Measurements from ENCODE around the gene MORC2. TPM values are rescaled to one million over a fixed set of nuclear protein-coding genes. Genes with fewer than 3 reads are reported as not detected.

MORC2 gene
- total and polyA plus RNA-seq, 5 donors = 15.8 to 24.0 (median 17.0) TPM

- no peak for DNase-seq
- intact Hi-C loops (cut with DNase I) = loop anchor here in 2 of 4 donors (2.0 to 10.0 kb wide), 3 partner anchors 154 to 286 kb away; partner anchors contain the start of gene SLC35E4 (in 1 of the 2)
Measured at GRCh38 chr22:30921108-30921507, 47.5 kb downstream of the MORC2 start.

GRCh38 chr22:30920407-30920806, 48.2 kb downstream of the MORC2 start:
- peak; percentile 82 to 95 (median 92) for DNase-seq
- Histone ChIP-seq H3K27me3 (ENCODE audit: control insufficient read depth, insufficient read depth) (no peaks in the 10 kb centered on the region), H3K4me3 (ENCODE audit: low read length) (peak overlapping the region; percentile 18), H3K27ac (ENCODE audit: low read length) (no peak overlapping the region), H3K4me1 (ENCODE audit: control insufficient read depth, insufficient read depth, low read length) (peaks cover 2% of the 10 kb centered on the region), H3K9me3 (ENCODE audit: control insufficient read depth, low read length) (no peaks in the 10 kb centered on the region)
- WGBS = 1% methylated on average over 9 of the region's 9 CpGs
- intact Hi-C loops (cut with DNase I) = loop anchor here in 2 of 4 donors (2.0 to 10.0 kb wide), 3 partner anchors 153 to 286 kb away; partner anchors contain the start of gene SLC35E4 (in 1 of the 2)
- ATAC-seq = peak; percentile 70 to 82

More at GRCh38 chr22:30921108-30921507, 47.5 kb downstream of the MORC2 start:
- H3K4me1 ChIP-seq (ENCODE audit: control insufficient read depth, insufficient read depth, low read length) = peaks cover 2% of the 10 kb centered on the region
- H3K9me3 ChIP-seq (ENCODE audit: control insufficient read depth, low read length) = no peaks in the 10 kb centered on the region
- H3K4me3 ChIP-seq (ENCODE audit: low read length) = no peak overlapping the region
- ATAC-seq = no peak
- H3K27ac ChIP-seq (ENCODE audit: low read length) = no peak overlapping the region
- no peaks in the 10 kb centered on the region for H3K27me3 ChIP-seq (ENCODE audit: control insufficient read depth, insufficient read depth)
- 64% methylated on average over 6 of the region's 6 CpGs for WGBS

DNA sequence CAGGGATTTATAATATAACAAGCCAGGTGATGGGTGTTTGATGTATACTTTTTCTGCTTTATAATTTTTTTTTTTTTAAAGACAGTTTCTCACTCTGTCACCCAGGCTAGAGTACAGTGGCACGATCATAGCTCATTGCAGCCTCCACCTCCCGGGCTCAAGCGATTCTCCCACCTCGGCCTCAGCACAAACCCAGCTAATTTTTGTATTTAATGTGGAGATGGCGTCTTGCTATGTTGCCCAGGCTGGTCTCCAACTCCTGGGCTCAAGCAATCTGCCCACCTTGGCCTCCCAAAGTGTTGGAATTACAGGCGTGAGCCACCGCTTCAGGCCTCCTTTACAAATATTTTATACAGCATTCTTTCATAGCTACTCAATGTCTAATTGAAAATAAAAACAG, 48.6 kb downstream of the MORC2 start:
- WGBS = 79% methylated on average over 7 of the region's 7 CpGs
- Histone ChIP-seq H3K4me3 (ENCODE audit: low read length) (no peak overlapping the region), H3K4me1 (ENCODE audit: control insufficient read depth, insufficient read depth, low read length) (peaks cover 2% of the 10 kb centered on the region), H3K9me3 (ENCODE audit: control insufficient read depth, low read length) (no peaks in the 10 kb centered on the region), H3K27me3 (ENCODE audit: control insufficient read depth, insufficient read depth) (no peaks in the 10 kb centered on the region), H3K27ac (ENCODE audit: low read length) (no peak overlapping the region)
- intact Hi-C loops (cut with DNase I) = loop anchor here (2.0 to 10.0 kb wide), 5 partner anchors 153 to 285 kb away; partner anchors contain the start of gene SLC35E4 (in 2 of the 4)
- DNase-seq (no peak), ATAC-seq (no peak)

- no peak for DNase-seq
- Histone ChIP-seq H3K4me3 (ENCODE audit: low read length) (no peak overlapping the region), H3K27ac (ENCODE audit: low read length) (no peak overlapping the region), H3K27me3 (ENCODE audit: control insufficient read depth, insufficient read depth) (no peaks in the 10 kb centered on the region), H3K4me1 (ENCODE audit: control insufficient read depth, insufficient read depth, low read length) (peaks cover 2% of the 10 kb centered on the region), H3K9me3 (ENCODE audit: control insufficient read depth, low read length) (no peaks in the 10 kb centered on the region)
- WGBS = 92% methylated on average over 7 of the region's 7 CpGs
- no peak for ATAC-seq
- intact Hi-C loops (cut with DNase I) = loop anchor here in 2 of 4 donors (2.0 to 5.0 kb wide), 3 partner anchors 151 to 284 kb away; partner anchors contain the start of gene SLC35E4 (in 1 of the 2)
Measured at GRCh38 chr22:30918761-30919160, 49.8 kb downstream of the MORC2 start.

- no peak overlapping the region for H3K4me3 ChIP-seq (ENCODE audit: low read length)
- DNase-seq (no peak), ATAC-seq (no peak)
- no peaks in the 10 kb centered on the region for H3K4me1 ChIP-seq (ENCODE audit: control insufficient read depth, insufficient read depth, low read length)
- H3K27ac ChIP-seq (ENCODE audit: low read length) = no peak overlapping the region
- no peaks in the 10 kb centered on the region for H3K9me3 ChIP-seq (ENCODE audit: control insufficient read depth, low read length)
- intact Hi-C loops (cut with DNase I) = no loop called here
- WGBS = 85% methylated on average over 2 of the region's 2 CpGs
- no peaks in the 10 kb centered on the region for H3K27me3 ChIP-seq (ENCODE audit: control insufficient read depth, insufficient read depth)
Measured at GRCh38 chr22:30910358-30910757, 58.2 kb downstream of the MORC2 start.

DNA sequence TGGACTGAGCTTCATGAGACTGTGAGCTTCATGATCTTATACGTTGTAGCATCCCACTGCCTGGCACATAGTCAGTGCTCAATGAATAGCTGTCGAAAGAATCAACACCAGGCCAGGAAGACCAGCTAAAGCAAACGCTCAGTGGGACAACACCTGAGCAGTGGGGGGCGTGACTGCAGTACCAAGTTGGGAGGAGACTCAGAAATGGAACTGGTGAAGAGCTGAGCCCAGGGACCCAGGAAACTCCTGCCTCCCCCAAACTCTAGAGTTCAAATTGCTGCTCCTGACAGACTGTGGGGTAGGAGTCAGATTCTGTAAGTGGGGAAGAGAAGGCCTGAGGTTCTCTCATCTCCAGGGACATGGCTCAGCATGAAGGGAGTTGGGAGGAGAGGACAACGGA, 59.3 kb downstream of the MORC2 start:
- Histone ChIP-seq H3K27ac (ENCODE audit: low read length) (no peak overlapping the region), H3K27me3 (ENCODE audit: control insufficient read depth, insufficient read depth) (no peaks in the 10 kb centered on the region), H3K4me1 (ENCODE audit: control insufficient read depth, insufficient read depth, low read length) (no peaks in the 10 kb centered on the region), H3K9me3 (ENCODE audit: control insufficient read depth, low read length) (no peaks in the 10 kb centered on the region), H3K4me3 (ENCODE audit: low read length) (no peak overlapping the region)
- DNase-seq (no peak), ATAC-seq (no peak)
- WGBS = 88% methylated on average over 5 of the region's 5 CpGs
- intact Hi-C loops (cut with DNase I) = no loop called here

DNA sequence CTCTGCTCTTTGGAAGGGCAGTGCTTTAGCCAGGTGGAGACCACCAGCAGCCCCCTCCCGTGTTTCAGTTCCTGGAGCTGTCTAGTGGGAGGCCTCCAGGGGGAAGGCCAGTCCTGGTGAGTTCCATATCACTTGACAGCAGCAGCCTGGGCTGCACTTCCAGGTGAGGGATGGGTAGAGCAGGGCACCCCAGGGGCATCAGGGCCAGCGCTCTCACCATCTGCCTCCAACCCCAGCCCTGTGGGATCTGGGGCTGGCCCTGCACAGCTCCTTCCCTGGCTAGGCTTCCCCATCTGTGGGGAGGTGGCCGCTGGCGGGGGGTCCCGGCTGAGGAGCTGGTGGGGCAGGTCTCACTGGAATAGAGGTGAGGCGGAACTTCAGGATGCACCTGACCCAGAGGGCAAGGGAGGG, 60.5 kb downstream of the MORC2 start:
- intact Hi-C loops (cut with DNase I) = no loop called here
- H3K27ac ChIP-seq (ENCODE audit: low read length) = no peak overlapping the region
- H3K9me3 ChIP-seq (ENCODE audit: control insufficient read depth, low read length) = no peaks in the 10 kb centered on the region
- no peak overlapping the region for H3K4me3 ChIP-seq (ENCODE audit: low read length)
- DNase-seq = no peak
- no peak for ATAC-seq
- H3K27me3 ChIP-seq (ENCODE audit: control insufficient read depth, insufficient read depth) = no peaks in the 10 kb centered on the region
- no peaks in the 10 kb centered on the region for H3K4me1 ChIP-seq (ENCODE audit: control insufficient read depth, insufficient read depth, low read length)
- 87% methylated on average over 6 of the region's 6 CpGs for WGBS

- 100% methylated on average over 1 of the region's 1 CpG for WGBS
- Histone ChIP-seq H3K4me3 (ENCODE audit: low read length) (no peak overlapping the region), H3K4me1 (ENCODE audit: control insufficient read depth, insufficient read depth, low read length) (no peaks in the 10 kb centered on the region), H3K27ac (ENCODE audit: low read length) (no peak overlapping the region), H3K27me3 (ENCODE audit: control insufficient read depth, insufficient read depth) (no peaks in the 10 kb centered on the region), H3K9me3 (ENCODE audit: control insufficient read depth, low read length) (no peaks in the 10 kb centered on the region)
- ATAC-seq (no peak), DNase-seq (no peak)
- intact Hi-C loops (cut with DNase I) = no loop called here
Measured at GRCh38 chr22:30906946-30907345, 61.6 kb downstream of the MORC2 start.

DNA sequence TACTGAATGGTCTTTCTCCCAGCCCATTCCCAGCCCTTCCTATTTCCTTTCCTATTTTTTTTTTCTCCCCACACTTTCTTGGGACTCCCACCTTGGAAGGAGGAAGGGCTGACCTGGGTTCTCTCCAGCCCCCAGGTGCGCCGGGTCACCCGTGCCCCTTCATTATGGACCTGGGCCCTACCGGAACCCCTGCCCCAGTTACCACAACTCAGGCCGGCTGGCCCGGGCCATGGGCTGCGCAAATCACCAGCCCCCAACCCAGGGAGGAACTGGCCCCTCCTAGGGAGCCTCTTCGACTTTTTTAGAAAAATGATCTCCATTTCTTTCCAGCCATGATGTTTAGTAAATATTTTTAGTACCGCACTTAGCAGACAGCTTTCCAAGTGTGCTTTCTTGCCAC, 62.2 kb downstream of the MORC2 start:
- ATAC-seq = no peak
- no peak overlapping the region for H3K27ac ChIP-seq (ENCODE audit: low read length)
- no peaks in the 10 kb centered on the region for H3K4me1 ChIP-seq (ENCODE audit: control insufficient read depth, insufficient read depth, low read length)
- intact Hi-C loops (cut with DNase I) = no loop called here
- no peak overlapping the region for H3K4me3 ChIP-seq (ENCODE audit: low read length)
- H3K27me3 ChIP-seq (ENCODE audit: control insufficient read depth, insufficient read depth) = no peaks in the 10 kb centered on the region
- DNase-seq = no peak
- H3K9me3 ChIP-seq (ENCODE audit: control insufficient read depth, low read length) = no peaks in the 10 kb centered on the region
- whole genome bisulfite sequencing = 94% methylated on average over 9 of the region's 9 CpGs

DNA sequence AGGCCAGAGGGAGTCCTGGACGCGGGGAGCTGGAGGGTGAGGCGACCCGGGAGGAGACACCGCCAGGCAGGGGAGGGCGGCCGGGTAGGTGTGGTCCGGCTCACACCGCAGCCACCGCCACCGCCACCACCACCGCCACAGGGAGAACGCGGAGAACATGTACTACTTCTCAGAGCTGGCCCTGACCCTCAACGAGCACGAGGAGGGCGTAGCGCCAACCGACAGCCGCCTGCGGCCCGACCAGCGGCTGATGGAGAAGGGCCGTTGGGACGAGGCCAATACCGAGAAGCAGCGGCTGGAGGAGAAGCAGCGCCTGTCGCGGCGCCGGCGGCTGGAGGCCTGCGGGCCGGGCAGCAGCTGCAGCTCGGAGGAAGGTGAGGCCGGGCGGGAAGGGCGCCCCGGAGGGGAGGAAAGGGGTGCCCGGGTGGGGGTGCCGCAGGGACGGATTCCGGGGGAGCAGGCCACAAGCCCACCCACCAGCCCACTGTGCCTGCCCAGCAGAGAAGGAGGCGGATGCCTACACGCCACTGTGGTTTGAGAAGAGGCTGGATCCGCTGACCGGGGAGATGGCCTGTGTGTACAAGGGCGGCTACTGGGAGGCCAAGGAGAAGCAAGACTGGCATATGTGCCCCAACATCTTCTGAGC, 62.8 kb downstream of the MORC2 start:
- DNase-seq (no peak), ATAC-seq (no peak)
- H3K27me3 ChIP-seq (ENCODE audit: control insufficient read depth, insufficient read depth) = no peaks in the 10 kb centered on the region
- intact Hi-C loops (cut with DNase I) = no loop called here
- H3K4me3 ChIP-seq (ENCODE audit: low read length) = no peak overlapping the region
- WGBS = 96% methylated on average over 49 of the region's 49 CpGs
- no peak overlapping the region for H3K27ac ChIP-seq (ENCODE audit: low read length)
- H3K9me3 ChIP-seq (ENCODE audit: control insufficient read depth, low read length) = no peaks in the 10 kb centered on the region
- no peaks in the 10 kb centered on the region for H3K4me1 ChIP-seq (ENCODE audit: control insufficient read depth, insufficient read depth, low read length)

DNA sequence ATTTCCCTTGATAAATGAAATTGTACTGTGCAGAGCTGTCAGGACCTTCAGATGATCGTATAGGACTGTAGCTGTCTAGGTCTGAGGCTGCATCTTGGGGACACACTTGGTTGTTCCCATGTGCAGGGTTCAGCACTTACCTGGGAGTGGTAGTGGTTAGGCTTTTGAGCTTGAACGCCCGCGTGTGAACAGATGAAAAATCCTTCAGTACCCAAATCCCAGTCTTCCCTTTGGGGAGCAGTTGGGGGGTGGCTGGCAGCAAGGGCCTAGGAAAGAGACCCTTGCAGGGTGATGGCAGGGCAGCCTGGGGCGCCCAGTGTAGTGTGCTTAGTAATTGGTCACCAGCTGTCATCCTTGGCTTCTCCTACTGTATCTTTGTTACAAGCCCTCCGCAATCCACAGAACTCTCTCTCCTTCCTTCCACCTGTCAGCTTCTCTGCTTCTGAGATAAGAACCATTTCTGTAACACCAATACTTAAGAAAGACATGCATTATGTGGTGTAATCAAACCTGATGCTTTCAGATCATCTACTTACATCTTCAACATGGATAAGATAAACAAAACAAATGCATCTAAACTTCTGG, 64.6 kb downstream of the MORC2 start:
- DNase-seq = no peak
- Histone ChIP-seq H3K27ac (ENCODE audit: low read length) (no peak overlapping the region), H3K4me3 (ENCODE audit: low read length) (no peak overlapping the region), H3K4me1 (ENCODE audit: control insufficient read depth, insufficient read depth, low read length) (no peaks in the 10 kb centered on the region), H3K9me3 (ENCODE audit: control insufficient read depth, low read length) (peaks cover 2% of the 10 kb centered on the region), H3K27me3 (ENCODE audit: control insufficient read depth, insufficient read depth) (no peaks in the 10 kb centered on the region)
- WGBS = 90% methylated on average over 6 of the region's 6 CpGs
- ATAC-seq = no peak
- intact Hi-C loops (cut with DNase I) = no loop called here

All from right cardiac atrium (tissue), 5 donors.